AG04450 (cell line): Measurements from ENCODE around the gene ZNF740. TPM values are rescaled to one million over a fixed set of nuclear protein-coding genes. Genes with fewer than 3 reads are reported as not detected.

Experiments
- CTCF ChIA-PET: fragments of 300-600, 350-600 bp; formaldehyde crosslinking; extraction: SDS; loops from one replicate; lab custom pipeline; 2022; ENCODE audit warnings: antibody characterized with exemption, inconsistent platforms; lab: Charles Lee
- POLR2A ChIA-PET: fragments of 350-600 bp; formaldehyde crosslinking; extraction: SDS; loops from one replicate; lab custom pipeline; 2021; ENCODE audit warnings: antibody characterized with exemption, inconsistent platforms; lab: Yijun Ruan, JAX
- DNase-seq: peaks from one replicate; pipeline ENCODE4 v3.0.0-alpha.2; 2011; ENCODE audit warnings: low read depth, low spot score
- H3K27ac ChIP-seq: one replicate; pipeline ENCODE4 v1.5.1; 2012; ENCODE audit warnings: low read depth, low read length, control low read depth
- H3K27me3 ChIP-seq: one replicate; pipeline ENCODE4 v1.6.0; 2012; ENCODE audit warnings: low read length; ENCODE audit not compliant: control insufficient read depth, insufficient read depth
- H3K4me3 ChIP-seq: 2 replicates; pipeline ENCODE4 v1.5.1; 2011; ENCODE audit warnings: mild to moderate bottlenecking, low read depth, low read length, control low read depth
- H3K9me3 ChIP-seq: 2 replicates; pipeline ENCODE4 v1.5.1; 2012; ENCODE audit warnings: low read length; ENCODE audit not compliant: control insufficient read depth, insufficient read depth
- polyA plus RNA-seq: library from polyadenylated mRNA; depleted of rRNA; stranded (reverse); fragments of >200 nt; gene quantifications from 2 replicates; pipeline ENCODE4 v1.2.3, GENCODE V29; 2011
- TF ChIP-seq, protein P1 (sequence below): IDR thresholded peaks from 2 replicates; pipeline ENCODE4 v1.5.1; 2011; ENCODE audit warnings: low read depth, low read length, control low read depth, inconsistent platforms

ZNF740 gene
- polyA plus RNA-seq, 1 experiment: 21.7 TPM

DNA sequence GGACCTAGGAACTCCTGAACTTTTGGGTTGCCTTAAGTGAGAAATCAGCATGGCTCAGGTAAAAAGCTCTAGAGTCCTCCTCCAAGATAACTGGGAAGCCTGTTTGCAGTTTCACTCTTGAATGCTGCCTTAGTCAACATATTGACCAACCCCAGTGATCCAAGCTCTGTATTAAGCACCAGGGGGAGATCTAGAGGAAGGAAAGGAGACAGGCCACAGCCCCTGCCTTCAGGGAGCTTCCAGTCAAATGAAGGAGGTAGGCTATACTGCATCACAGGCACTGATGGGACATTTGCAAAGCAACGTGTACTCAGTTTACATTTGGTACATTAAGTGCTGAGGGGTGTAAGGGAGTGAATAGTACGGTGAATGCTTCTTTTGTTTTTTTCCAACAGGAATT is 1.4 kb downstream of the ZNF740 start:
- CTCF ChIA-PET: interaction anchor here (0.9 to 3.0 kb wide), 9 partner anchors 7 to 170 kb away, joined by 3 to 26 read pairs (median 4); no protein-coding TSS in a partner anchor
- peak overlapping the region; percentile 78 for H3K4me3 ChIP-seq
- POLR2A ChIA-PET: interaction anchor here (1.3 to 2.4 kb wide), 2 partner anchors 113 to 116 kb away, joined by 4 to 9 read pairs; partner anchors contain the start of gene PFDN5

DNA sequence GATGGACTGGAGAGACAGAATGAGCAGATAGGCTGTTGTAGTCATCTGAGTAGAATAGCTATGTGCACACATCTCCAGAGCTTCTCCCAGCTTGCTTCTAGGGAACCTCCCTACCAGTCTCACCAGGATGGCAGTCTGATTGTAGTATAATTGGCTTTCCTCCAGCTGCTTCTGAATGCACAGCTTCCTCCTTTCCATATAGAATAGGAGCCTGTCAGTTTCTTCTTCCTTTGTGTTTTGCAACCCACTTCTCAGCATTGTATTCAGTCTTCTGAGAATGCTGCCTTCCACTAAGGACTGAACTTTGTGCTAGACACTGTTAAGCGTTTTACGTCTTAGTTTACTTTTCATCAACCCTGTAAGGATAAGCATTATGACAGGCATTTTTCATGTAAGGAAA is 2.4 kb downstream of the ZNF740 start:
- H3K9me3 ChIP-seq: no peaks in the 10 kb centered on the region
- no peak for DNase-seq
- H3K27me3 ChIP-seq: no peaks in the 10 kb centered on the region
- TF ChIP-seq, protein P1, sequence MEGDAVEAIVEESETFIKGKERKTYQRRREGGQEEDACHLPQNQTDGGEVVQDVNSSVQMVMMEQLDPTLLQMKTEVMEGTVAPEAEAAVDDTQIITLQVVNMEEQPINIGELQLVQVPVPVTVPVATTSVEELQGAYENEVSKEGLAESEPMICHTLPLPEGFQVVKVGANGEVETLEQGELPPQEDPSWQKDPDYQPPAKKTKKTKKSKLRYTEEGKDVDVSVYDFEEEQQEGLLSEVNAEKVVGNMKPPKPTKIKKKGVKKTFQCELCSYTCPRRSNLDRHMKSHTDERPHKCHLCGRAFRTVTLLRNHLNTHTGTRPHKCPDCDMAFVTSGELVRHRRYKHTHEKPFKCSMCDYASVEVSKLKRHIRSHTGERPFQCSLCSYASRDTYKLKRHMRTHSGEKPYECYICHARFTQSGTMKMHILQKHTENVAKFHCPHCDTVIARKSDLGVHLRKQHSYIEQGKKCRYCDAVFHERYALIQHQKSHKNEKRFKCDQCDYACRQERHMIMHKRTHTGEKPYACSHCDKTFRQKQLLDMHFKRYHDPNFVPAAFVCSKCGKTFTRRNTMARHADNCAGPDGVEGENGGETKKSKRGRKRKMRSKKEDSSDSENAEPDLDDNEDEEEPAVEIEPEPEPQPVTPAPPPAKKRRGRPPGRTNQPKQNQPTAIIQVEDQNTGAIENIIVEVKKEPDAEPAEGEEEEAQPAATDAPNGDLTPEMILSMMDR: no peak
- H3K27ac ChIP-seq: no peak overlapping the region
- POLR2A ChIA-PET: interaction anchor here (0.9 kb wide), 1 partner anchor 135 kb away, joined by 3 read pairs; no protein-coding TSS in a partner anchor
- peak overlapping the region; percentile 78 for H3K4me3 ChIP-seq
- CTCF ChIA-PET: interaction anchor here (0.9 to 3.0 kb wide), 6 partner anchors 12 to 169 kb away, joined by 3 to 26 read pairs (median 4); no protein-coding TSS in a partner anchor

More for the DNA sequence above, 1.4 kb downstream of the ZNF740 start:
- DNase-seq: no peak
- Histone ChIP-seq H3K9me3 (no peaks in the 10 kb centered on the region), H3K27ac (peak overlapping the region; percentile 39), H3K27me3 (no peaks in the 10 kb centered on the region)
- TF ChIP-seq, protein P1: no peak

- H3K9me3 ChIP-seq: no peaks in the 10 kb centered on the region
- ChIA-PET POLR2A (no interaction called here), CTCF (interaction anchor here (0.9 to 4.0 kb wide), 4 partner anchors 10 to 119 kb away, joined by 4 to 20 read pairs (median 6); no protein-coding TSS in a partner anchor)
Measured at GRCh38 chr12:53184828-53185227, 4.3 kb downstream of the ZNF740 start.

DNA sequence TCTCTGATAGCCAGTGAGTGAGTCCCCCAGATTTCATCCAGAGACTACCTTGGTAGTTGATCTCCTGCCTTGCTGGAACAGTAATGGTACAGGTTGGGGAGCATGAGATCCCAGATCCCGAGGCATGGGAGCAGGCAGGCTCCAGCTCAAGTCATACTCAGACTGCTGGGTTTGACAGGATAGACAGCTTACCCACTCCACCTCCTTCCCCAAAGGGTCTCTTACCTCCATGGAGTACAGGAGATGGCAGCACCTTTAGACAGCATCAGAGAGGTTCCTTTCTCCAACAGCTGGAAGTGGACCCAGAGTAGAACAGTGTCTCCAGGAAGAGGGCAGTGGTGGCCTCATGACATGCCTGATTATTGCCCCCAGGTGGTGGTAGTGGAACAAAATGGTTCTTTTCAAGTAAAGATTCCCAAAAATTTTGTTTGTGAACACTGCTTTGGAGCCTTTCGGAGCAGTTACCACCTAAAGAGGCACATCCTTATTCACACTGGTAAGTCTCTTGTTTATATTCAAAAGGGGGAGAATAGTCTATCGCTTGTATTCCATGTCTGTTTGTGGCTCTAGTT is 5.1 kb downstream of the ZNF740 start:
- Histone ChIP-seq H3K27me3 (no peaks in the 10 kb centered on the region), H3K27ac (no peak overlapping the region), H3K4me3 (no peak overlapping the region), H3K9me3 (no peaks in the 10 kb centered on the region)
- ChIA-PET POLR2A (no interaction called here), CTCF (interaction anchor here (0.9 to 4.0 kb wide), 4 partner anchors 9 to 120 kb away, joined by 4 to 20 read pairs (median 6); no protein-coding TSS in a partner anchor)
- no peak for DNase-seq
- TF ChIP-seq, protein P1: no peak

More at GRCh38 chr12:53184828-53185227, 4.3 kb downstream of the ZNF740 start:
- DNase-seq: no peak
- Histone ChIP-seq H3K27me3 (no peaks in the 10 kb centered on the region), H3K4me3 (no peak overlapping the region), H3K27ac (no peak overlapping the region)
- TF ChIP-seq, protein P1: no peak

- Histone ChIP-seq H3K4me3 (no peak overlapping the region), H3K9me3 (no peaks in the 10 kb centered on the region; the same call in 1 of the 2 replicates), H3K27ac (no peak overlapping the region), H3K27me3 (no peaks in the 10 kb centered on the region)
- TF ChIP-seq, protein P1: no peak
- no peak for DNase-seq
- POLR2A ChIA-PET: no interaction called here
- CTCF ChIA-PET: interaction anchor here (1.1 to 4.0 kb wide), 4 partner anchors 11 to 135 kb away, joined by 3 to 20 read pairs (median 11); partner anchors contain the start of gene AAAS
Measured at GRCh38 chr12:53186745-53187144, 6.2 kb downstream of the ZNF740 start.
